Astrocyte of the cerebellum (primary cell): Measurements from ENCODE around the gene KCNK7.

Source experiments
- DNase-seq: peaks from one replicate; pipeline ENCODE4 v3.0.0-alpha.2; 2011; ENCODE audit warnings: low read depth
- H3K4me3 ChIP-seq: 2 replicates; pipeline ENCODE4 v1.5.1; 2011; ENCODE audit warnings: mild to moderate bottlenecking, low read depth, low read length, moderate library complexity
- in situ Hi-C: cut with HindIII; loops from 2 replicates; pipeline ENCODE4 v1.10.0; 2017; ENCODE audit warnings: low sequenced_read_pairs
- TF ChIP-seq, protein P1 (sequence below): IDR thresholded peaks from 2 replicates; pipeline ENCODE4 v1.5.1; 2012; ENCODE audit warnings: low read length, low read depth, moderate library complexity, mild to moderate bottlenecking; ENCODE audit errors: missing control alignments

Gene KCNK7

DNA sequence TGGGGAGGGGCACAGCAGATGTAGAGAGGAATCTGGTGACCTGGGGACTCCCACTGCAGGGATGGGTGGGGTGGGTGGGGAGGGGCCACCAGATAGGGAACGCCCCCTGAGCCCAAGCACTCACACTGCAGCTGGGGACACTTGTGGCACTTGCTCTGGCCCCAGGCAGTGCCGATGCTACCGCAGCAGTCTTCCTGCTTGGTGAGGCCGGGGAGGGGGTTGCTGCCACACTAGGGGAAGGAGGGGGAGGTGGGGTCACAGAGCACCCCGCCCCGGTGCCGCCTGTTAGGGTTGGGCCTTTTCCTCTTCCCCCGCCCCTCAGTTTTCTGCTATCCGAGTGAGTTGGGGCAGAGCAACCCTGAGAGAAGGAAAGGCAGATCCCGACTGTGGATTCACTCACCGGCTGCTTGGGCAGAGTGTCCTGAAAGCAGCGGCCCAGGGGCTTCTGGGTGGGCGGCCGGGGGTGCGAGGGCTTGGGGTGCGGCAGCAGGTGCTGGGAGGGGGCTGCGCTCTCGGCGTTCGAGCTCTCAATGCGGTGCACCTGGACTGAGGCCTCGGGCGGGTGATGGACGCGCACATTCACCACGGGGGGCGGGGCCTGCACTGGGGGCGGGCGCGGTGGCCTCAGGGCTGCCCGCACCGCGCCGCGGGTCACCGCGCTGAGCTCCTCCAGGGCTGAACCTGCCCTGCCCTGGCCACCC is 42.1 kb downstream of the KCNK7 start:
- DNase-seq: no peak
- in situ Hi-C loops: no loop called here
- TF ChIP-seq, protein P1, sequence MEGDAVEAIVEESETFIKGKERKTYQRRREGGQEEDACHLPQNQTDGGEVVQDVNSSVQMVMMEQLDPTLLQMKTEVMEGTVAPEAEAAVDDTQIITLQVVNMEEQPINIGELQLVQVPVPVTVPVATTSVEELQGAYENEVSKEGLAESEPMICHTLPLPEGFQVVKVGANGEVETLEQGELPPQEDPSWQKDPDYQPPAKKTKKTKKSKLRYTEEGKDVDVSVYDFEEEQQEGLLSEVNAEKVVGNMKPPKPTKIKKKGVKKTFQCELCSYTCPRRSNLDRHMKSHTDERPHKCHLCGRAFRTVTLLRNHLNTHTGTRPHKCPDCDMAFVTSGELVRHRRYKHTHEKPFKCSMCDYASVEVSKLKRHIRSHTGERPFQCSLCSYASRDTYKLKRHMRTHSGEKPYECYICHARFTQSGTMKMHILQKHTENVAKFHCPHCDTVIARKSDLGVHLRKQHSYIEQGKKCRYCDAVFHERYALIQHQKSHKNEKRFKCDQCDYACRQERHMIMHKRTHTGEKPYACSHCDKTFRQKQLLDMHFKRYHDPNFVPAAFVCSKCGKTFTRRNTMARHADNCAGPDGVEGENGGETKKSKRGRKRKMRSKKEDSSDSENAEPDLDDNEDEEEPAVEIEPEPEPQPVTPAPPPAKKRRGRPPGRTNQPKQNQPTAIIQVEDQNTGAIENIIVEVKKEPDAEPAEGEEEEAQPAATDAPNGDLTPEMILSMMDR: no peak
- no peak overlapping the region for H3K4me3 ChIP-seq

DNA sequence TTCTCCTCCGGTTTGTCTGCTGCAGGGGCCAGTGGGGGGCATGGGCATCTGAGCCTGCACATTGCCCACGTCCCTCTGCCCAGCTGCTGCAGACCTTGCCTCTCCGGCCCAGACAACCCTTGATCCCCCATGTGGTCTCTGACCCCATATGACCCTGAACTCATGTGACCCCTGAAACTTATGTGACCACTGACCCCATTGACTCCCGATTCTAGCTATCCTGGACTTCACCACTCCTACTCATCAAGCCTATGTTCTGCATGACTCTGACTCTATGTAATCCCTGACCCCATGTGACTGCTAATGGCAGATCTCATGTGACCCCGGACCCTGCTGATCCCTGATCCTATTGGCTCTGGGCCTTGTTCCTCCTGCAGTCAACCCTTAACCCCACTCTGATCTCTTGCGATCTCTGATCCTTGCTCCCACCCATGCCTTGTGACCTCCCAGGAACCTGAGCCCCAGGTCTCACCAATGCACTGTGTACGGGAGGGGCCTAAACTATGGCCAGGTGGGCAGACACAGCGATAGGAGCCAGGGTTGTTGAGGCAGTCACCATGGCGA is 43.1 kb downstream of the KCNK7 start:
- TF ChIP-seq, protein P1: no peak
- DNase-seq: no peak
- no peak overlapping the region for H3K4me3 ChIP-seq
- in situ Hi-C loops: no loop called here

DNA sequence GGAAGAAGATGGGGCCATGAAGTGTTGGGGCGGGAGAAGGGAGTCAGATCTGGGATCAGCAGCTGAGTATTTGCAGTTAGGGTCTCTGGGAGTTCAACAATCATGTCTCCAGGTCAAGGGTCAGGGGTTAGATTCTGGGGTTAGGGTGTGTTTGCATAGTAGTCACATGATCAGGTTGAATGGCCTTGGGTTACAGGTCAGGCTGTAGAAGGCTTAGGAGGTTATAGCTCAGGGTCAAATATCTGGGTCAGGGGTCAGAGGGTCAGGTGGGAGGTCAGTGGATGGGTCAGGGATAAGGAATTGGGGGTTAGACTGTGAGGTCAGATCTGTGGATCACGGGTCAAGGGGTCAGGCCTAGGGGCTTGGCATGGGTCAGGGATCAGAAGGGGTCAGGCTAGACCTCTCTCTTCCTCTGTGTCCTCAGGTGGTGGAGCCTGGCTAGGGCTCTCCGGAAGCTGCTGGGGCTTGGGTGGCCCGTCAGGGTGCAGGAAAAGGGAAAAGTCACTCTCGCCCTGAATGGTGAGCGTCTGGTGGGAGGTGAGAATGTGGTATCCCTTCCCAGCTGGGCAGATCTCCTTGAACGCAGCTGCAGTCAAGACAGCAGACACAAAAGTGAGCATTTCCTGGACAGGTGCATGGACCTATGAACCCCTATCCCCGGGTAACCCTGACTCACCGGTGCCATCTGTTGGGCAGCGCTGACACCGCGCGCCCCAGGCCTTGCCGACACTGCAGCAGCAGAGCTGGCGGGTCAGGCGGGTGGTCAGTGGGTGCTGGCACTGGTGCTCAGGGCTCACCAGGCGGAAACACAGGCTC is 43.8 kb downstream of the KCNK7 start:
- TF ChIP-seq, protein P1: peak; percentile 57
- in situ Hi-C loops: no loop called here
- H3K4me3 ChIP-seq: no peak overlapping the region
- no peak for DNase-seq

DNA sequence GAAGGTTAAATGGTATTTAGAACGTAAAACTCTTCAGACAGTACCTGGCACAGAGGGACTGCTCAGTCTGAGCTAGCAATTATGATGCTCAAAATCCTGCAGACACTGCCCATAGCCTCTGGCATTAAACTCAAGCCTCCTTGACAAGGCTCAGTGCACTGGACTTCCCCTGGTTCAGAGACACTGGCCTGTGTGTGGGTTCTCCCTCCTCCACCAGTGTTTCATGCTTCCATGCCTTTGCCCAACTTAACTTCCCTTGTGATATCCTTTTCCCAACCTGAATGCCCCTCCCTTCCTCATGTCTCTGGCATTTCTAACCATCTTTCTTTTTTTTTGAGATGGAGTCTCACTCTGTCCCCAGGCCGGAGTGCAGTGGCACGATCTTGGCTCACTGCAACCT is 46.5 kb downstream of the KCNK7 start:
- TF ChIP-seq, protein P1: no peak
- no peak for DNase-seq
- no peak overlapping the region for H3K4me3 ChIP-seq
- in situ Hi-C loops: no loop called here

DNA sequence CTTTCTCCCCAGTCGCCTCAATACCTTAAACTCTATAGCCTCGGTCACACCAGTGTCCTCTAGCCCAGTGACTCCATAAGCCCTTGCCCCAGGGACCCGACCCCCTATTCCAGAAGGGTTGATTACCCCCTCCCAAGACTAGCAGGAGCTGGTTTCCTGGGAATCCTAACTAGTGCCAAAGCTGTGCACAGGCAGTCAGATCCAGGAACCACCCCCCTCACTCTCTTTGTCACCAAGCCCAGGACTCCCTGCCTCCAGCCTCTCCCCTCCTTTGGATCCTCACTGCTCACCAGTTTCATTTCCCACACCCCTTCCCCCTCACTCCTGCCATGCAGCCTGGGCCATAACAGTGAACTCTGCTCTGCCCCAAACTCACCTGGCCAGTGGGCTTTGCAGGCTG is 47.2 kb downstream of the KCNK7 start:
- no peak for DNase-seq
- in situ Hi-C loops: no loop called here
- no peak overlapping the region for H3K4me3 ChIP-seq
- TF ChIP-seq, protein P1: no peak

DNA sequence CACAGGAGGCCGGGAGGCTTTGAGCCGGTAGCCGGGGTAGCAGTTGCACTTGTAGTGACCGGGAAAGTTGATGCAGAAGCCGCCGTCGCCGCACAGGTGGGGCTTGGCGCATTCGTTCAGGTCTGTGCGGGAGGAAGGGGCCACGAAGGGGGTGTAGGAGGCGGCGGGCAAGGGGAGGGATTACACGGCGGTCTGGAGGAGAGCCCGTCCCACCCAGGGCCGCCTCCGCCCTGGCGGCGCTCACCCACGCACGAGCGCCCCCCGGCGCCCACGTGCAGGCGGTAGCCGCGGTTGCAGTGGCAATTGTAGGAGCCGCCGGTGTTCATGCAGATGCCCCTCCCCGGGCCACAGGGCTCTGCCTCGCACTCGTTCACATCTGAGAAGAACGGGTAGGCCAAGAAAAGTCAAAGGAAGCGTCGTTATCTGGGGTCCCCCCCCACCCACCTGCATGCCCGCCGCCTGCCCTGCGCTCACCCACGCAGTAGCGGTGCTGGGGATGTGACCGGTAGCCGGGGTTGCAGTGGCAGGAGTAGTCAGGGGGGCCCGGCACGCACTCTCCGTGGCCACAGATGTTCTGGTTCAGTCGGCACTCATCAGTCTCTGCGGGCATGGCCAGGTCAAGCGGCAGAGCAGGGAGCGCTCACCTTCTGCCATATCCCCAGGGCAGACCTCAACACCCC is 48.0 kb downstream of the KCNK7 start:
- DNase-seq: no peak
- no peak overlapping the region for H3K4me3 ChIP-seq

More for the DNA sequence above, 48.0 kb downstream of the KCNK7 start:
- in situ Hi-C loops: no loop called here
- TF ChIP-seq, protein P1: no peak
